Measurements from ENCODE around the gene TUFM. TPM values are rescaled to one million over a fixed set of nuclear protein-coding genes. Genes with fewer than 3 reads are reported as not detected.
"Not testable (repeated sequence)": the region's sequence is repeated elsewhere in the genome, so short reads cannot be mapped to it uniquely, and the experiment has no call there.

Gene TUFM
- total and polyA plus RNA-seq, 5 experiments from 2014 or later: 117 to 155 (median 141) TPM

DNA sequence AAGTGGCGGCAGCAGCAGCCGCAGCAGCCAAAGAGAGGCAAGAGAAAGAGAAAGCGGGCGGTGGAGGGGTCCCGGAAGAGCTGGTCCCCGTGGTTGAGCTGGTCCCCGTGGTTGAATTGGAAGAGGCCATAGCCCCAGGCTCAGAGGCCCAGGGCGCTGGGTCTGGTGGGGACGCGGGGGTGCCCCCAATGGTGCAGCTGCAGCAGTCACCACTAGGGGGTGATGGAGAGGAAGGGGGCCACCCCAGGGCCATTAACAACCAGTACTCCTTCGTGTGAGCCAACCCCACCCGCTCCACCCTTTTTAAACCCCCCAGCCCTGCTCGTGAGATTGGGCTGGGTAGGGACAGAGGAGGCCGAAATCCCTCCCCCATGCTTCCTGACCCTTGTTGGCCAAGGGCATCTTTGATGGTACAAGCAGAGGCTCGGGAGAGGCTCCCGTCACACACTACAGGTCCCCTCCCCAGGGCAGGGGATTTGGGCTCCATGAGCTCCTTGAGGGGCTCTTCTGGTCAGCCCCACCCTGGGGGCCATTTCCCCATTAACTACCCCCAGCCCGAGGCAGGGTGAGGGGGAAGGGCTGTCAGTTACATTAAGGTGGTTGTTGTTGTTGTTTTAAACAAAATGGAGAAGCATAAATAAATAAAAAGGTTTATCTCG lies 27.5 kb upstream of the TUFM start:
- Mint-ChIP-seq H3K4me1 (peaks cover 0 to 12% (median 2%) of the 10 kb centered on the region in 4 donors), H3K27me3 (no peaks in the 10 kb centered on the region), H3K27ac (peak overlapping the region in 1 of 10 donors; percentile 44), H3K36me3 (peaks cover 0 to 37% (median 3%) of the 10 kb centered on the region in 3 donors), H3K9me3 (no peaks in the 10 kb centered on the region), H3K4me3 (no peak overlapping the region)
- peak; percentile 94 to 97 for ATAC-seq
- POLR2A ChIA-PET: interaction anchor here (0.5 to 1.3 kb wide), 3 partner anchors 11 to 149 kb away, joined by 4 to 5 read pairs (median 4); no protein-coding TSS in a partner anchor
- DNase-seq: peak; percentile 32 to 76 (median 59)

DNA sequence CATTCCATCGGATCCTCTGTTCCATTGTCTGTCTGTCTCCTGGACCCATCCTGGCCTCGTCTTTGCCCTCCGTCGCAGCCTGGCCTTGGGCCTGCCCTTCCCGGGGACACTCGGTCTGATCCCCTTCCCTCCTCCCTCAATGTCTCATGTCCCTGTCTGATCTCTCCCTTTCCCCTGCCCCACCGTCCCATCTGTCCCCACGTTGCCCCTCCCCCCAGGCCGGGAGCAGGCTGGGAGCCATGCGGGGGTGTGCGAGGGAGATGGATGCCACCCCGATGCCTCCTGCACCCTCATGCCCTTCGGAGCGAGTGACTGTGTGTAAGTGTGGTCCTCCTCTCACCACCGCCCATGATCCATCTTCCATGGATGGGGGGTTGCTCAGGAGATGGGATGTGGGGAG lies 26.8 kb upstream of the TUFM start:
- Mint-ChIP-seq H3K4me1 (peaks cover 0 to 12% (median 2%) of the 10 kb centered on the region in 4 donors), H3K9me3 (no peaks in the 10 kb centered on the region), H3K4me3 (no peak overlapping the region), H3K27me3 (no peaks in the 10 kb centered on the region), H3K27ac (peak overlapping the region in 1 of 10 donors; percentile 11), H3K36me3 (peaks cover 0 to 43% (median 3%) of the 10 kb centered on the region in 3 donors)
- POLR2A ChIA-PET: interaction anchor here (0.5 to 1.3 kb wide), 3 partner anchors 10 to 150 kb away, joined by 4 to 5 read pairs (median 4); no protein-coding TSS in a partner anchor
- DNase-seq (no peak), ATAC-seq (no peak)

GRCh38 chr16:28869201-28869600 lies 23.1 kb upstream of the TUFM start:
- Mint-ChIP-seq H3K27ac (no peak overlapping the region), H3K27me3 (no peaks in the 10 kb centered on the region), H3K9me3 (no peaks in the 10 kb centered on the region), H3K4me1 (peaks cover 15 to 29% (median 22%) of the 10 kb centered on the region in 4 donors), H3K36me3 (peaks cover 0 to 56% (median 5%) of the 10 kb centered on the region in 3 donors), H3K4me3 (no peak overlapping the region)
- ATAC-seq (no peak), DNase-seq (no peak)
- POLR2A ChIA-PET: interaction anchor here (0.6 to 1.1 kb wide), 3 partner anchors 28 to 1637 kb away, joined by 3 to 4 read pairs (median 4); no protein-coding TSS in a partner anchor

- not testable (repeated sequence) for H3K9me3 Mint-ChIP-seq, ATAC-seq, H3K27ac Mint-ChIP-seq, H3K27me3 Mint-ChIP-seq, H3K4me3 Mint-ChIP-seq, DNase-seq
- POLR2A ChIA-PET: interaction anchor here (6.9 kb wide), 1 partner anchor 21 kb away, joined by 165 read pairs; the partner anchor contains the start of gene TUFM
- H3K36me3 Mint-ChIP-seq: peaks cover 0 to 51% (median 5%) of the 10 kb centered on the region in 3 donors
- H3K4me1 Mint-ChIP-seq: peaks cover 19 to 39% (median 32%) of the 10 kb centered on the region in 4 donors
Observed at GRCh38 chr16:28867646-28868045, 21.5 kb upstream of the TUFM start.

- peaks cover 19 to 39% (median 31%) of the 10 kb centered on the region in 4 donors for H3K4me1 Mint-ChIP-seq
- no peaks in the 10 kb centered on the region for H3K9me3 Mint-ChIP-seq
- ATAC-seq (no peak), DNase-seq (no peak)
- POLR2A ChIA-PET: interaction anchor here (6.9 kb wide), 1 partner anchor 21 kb away, joined by 165 read pairs; the partner anchor contains the start of gene TUFM
- H3K36me3 Mint-ChIP-seq: peaks cover 0 to 51% (median 5%) of the 10 kb centered on the region in 3 donors
- no peak overlapping the region for H3K27ac Mint-ChIP-seq
- H3K27me3 Mint-ChIP-seq: no peaks in the 10 kb centered on the region
- peak overlapping the region in 1 of 10 donors; percentile 10 for H3K4me3 Mint-ChIP-seq
Observed at GRCh38 chr16:28867241-28867640, 21.1 kb upstream of the TUFM start.

GRCh38 chr16:28866454-28866804 lies 20.3 kb upstream of the TUFM start:
- peak overlapping the region in 3 of 10 donors; percentile 46 to 73 (median 69) for H3K27ac Mint-ChIP-seq
- no peaks in the 10 kb centered on the region for H3K9me3 Mint-ChIP-seq
- no peaks in the 10 kb centered on the region for H3K27me3 Mint-ChIP-seq
- DNase-seq (no peak), ATAC-seq (no peak)
- peaks cover 19 to 42% (median 35%) of the 10 kb centered on the region in 4 donors for H3K4me1 Mint-ChIP-seq
- peak overlapping the region in 5 of 10 donors; percentile 7 to 58 (median 33) for H3K4me3 Mint-ChIP-seq
- POLR2A ChIA-PET: interaction anchor here (5.6 to 6.9 kb wide), 2 partner anchors 20 to 44 kb away, joined by 46 to 165 read pairs; partner anchors contain the start of genes ATXN2L and TUFM
- peaks cover 0 to 50% (median 5%) of the 10 kb centered on the region in 3 donors for H3K36me3 Mint-ChIP-seq

- POLR2A ChIA-PET: interaction anchor here (1.0 to 6.9 kb wide), 4 partner anchors 13 to 79 kb away, joined by 3 to 165 read pairs (median 26); partner anchors contain the start of genes ATXN2L and TUFM
- H3K27ac Mint-ChIP-seq: peak overlapping the region in 6 of 10 donors; percentile 9 to 100 (median 50)
Observed at GRCh38 chr16:28865722-28866453, 19.7 kb upstream of the TUFM start.

DNA sequence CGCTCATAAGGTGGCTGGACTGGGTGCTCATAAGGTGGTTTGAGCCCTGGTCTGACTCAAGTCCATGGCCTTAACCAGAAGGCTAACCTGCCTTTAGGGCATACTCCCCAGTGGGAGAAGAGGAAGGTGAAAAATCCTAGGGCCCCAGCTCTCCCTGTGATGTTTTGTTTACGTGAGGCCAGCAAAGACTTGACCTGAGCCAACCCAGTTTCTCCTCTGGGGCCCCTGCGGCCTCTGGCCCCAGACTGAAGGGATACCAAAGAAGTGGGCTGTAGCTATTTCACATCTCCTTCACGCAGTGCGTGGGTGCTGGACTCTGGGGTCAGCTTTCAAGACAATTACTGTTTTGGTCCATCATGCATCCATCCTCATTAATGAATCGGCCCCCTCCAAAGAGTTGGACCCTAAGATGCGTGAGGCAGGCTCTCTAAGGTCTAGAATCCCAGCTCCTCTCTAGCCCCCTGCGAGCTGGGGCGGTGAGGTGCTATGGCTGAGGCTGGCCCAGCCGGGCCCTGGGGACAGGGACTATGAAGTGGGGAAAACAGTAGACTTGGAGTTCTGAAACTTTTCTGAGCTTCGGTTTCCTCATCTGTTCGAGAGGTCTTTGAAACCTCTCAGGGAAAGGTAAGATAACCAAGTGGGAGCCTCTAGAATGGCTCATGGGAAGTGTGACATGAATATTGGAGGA lies 19.0 kb upstream of the TUFM start:
- Mint-ChIP-seq H3K4me1 (peaks cover 18 to 41% (median 35%) of the 10 kb centered on the region in 4 donors), H3K9me3 (no peaks in the 10 kb centered on the region), H3K4me3 (peak overlapping the region; percentile 98 to 100 (median 98)), H3K27me3 (no peaks in the 10 kb centered on the region), H3K36me3 (peaks cover 0 to 38% (median 3%) of the 10 kb centered on the region in 3 donors), H3K27ac (peak overlapping the region in 9 of 10 donors; percentile 29 to 100 (median 97))
- POLR2A ChIA-PET: interaction anchor here (1.0 to 6.9 kb wide), 6 partner anchors 14 to 80 kb away, joined by 3 to 165 read pairs (median 24); partner anchors contain the start of genes ATXN2L, RABEP2 and TUFM
- DNase-seq (no peak), ATAC-seq (no peak)

More at GRCh38 chr16:28865722-28866453, 19.7 kb upstream of the TUFM start:
- H3K9me3 Mint-ChIP-seq: no peaks in the 10 kb centered on the region
- peak overlapping the region in 4 of 10 donors; percentile 7 to 55 (median 21) for H3K4me3 Mint-ChIP-seq
- ATAC-seq: no peak
- no peak for DNase-seq
- H3K27me3 Mint-ChIP-seq: no peaks in the 10 kb centered on the region
- H3K4me1 Mint-ChIP-seq: peaks cover 19 to 42% (median 35%) of the 10 kb centered on the region in 4 donors
- peaks cover 0 to 45% (median 5%) of the 10 kb centered on the region in 3 donors for H3K36me3 Mint-ChIP-seq

- H3K9me3 Mint-ChIP-seq: no peaks in the 10 kb centered on the region
- peaks cover 0 to 28% (median 2%) of the 10 kb centered on the region in 3 donors for H3K36me3 Mint-ChIP-seq
- no peaks in the 10 kb centered on the region for H3K27me3 Mint-ChIP-seq
- H3K4me3 Mint-ChIP-seq: peak overlapping the region; percentile 98 to 100 (median 98)
- POLR2A ChIA-PET: interaction anchor here (0.6 to 6.9 kb wide), 15 partner anchors 11 to 383 kb away, joined by 3 to 165 read pairs (median 5); partner anchors contain the start of genes APOBR, ATXN2L, CLN3 and RABEP2
- peak overlapping the region; percentile 96 to 100 (median 99) for H3K27ac Mint-ChIP-seq
- H3K4me1 Mint-ChIP-seq: peaks cover 17 to 39% (median 34%) of the 10 kb centered on the region in 4 donors
- no peak for ATAC-seq
- peak in 5 of 10 donors; percentile 17 to 29 (median 21) for DNase-seq
Observed at GRCh38 chr16:28863929-28864793, 18.0 kb upstream of the TUFM start.

- no peaks in the 10 kb centered on the region for H3K9me3 Mint-ChIP-seq
- peaks cover 6 to 22% (median 14%) of the 10 kb centered on the region in 4 donors for H3K4me1 Mint-ChIP-seq
- H3K27ac Mint-ChIP-seq: peak overlapping the region in 3 of 10 donors; percentile 15 to 73 (median 21)
- no peaks in the 10 kb centered on the region for H3K27me3 Mint-ChIP-seq
- no peak for DNase-seq
- H3K36me3 Mint-ChIP-seq: no peaks in the 10 kb centered on the region
- peak overlapping the region in 1 of 10 donors; percentile 24 for H3K4me3 Mint-ChIP-seq
- POLR2A ChIA-PET: interaction anchor here (0.7 to 2.9 kb wide), 2 partner anchors 13 to 1799 kb away, joined by 3 to 20 read pairs; partner anchors contain the start of gene TUFM
- no peak for ATAC-seq
Observed at GRCh38 chr16:28859326-28859725, 13.2 kb upstream of the TUFM start.

DNA sequence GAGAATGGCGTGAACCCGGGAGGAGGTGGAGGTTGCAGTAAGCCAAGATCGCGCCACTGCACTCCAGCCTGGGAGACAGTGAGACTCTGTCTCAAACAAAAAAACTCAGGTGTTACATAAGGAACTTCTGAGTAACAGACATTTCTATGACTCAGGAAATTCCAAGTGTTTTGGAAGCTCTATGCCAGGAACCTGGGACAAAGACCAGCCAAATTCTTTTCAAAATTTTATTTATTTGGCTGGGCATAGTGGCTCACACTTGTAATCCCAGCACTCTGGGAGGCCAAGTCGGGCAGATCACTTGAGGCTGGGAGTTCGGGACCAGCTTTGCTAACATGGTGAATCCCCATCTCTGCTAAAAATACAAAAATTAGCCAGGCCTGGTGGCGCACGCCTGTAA lies 12.3 kb upstream of the TUFM start:
- Mint-ChIP-seq H3K27me3 (no peaks in the 10 kb centered on the region), H3K27ac (peak overlapping the region in 1 of 10 donors; percentile 41), H3K4me1 (peaks cover 5 to 16% (median 8%) of the 10 kb centered on the region in 4 donors), H3K36me3 (no peaks in the 10 kb centered on the region), H3K9me3 (no peaks in the 10 kb centered on the region), H3K4me3 (no peak overlapping the region)
- POLR2A ChIA-PET: interaction anchor here (2.9 kb wide), 1 partner anchor 12 kb away, joined by 20 read pairs; the partner anchor contains the start of gene TUFM
- no peak for DNase-seq
- no peak for ATAC-seq
